Activated naive CD8-positive, alpha-beta T cell treated with anti-CD3 and anti-CD28 coated beads for 36 hours (primary cell): Measurements from ENCODE around the gene PRKCA. TPM values are rescaled to one million over a fixed set of nuclear protein-coding genes. Genes with fewer than 3 reads are reported as not detected.
"Not testable (repeated sequence)": the region's sequence is repeated elsewhere in the genome, so short reads cannot be mapped to it uniquely, and the experiment has no call there.

Source experiments
- DNase-seq: peaks from one replicate; pipeline ENCODE4 v3.0.0; 2021
- H3K27ac Mint-ChIP-seq: one replicate; pipeline ENCODE4 v1.8.0; 2022; ENCODE audit warnings: mild to moderate bottlenecking, moderate library complexity, mixed read lengths
- H3K27me3 Mint-ChIP-seq: one replicate; pipeline ENCODE4 v1.8.0; 2022; ENCODE audit warnings: mild to moderate bottlenecking, mixed read lengths
- H3K36me3 Mint-ChIP-seq: one replicate; pipeline ENCODE4 v1.8.0; 2021; ENCODE audit warnings: mild to moderate bottlenecking, mixed read lengths
- H3K4me1 Mint-ChIP-seq: one replicate; pipeline ENCODE4 v1.8.0; 2021; ENCODE audit warnings: mixed read lengths
- H3K4me3 Mint-ChIP-seq: one replicate; pipeline ENCODE4 v1.8.0; 2022; ENCODE audit warnings: mild to moderate bottlenecking, moderate library complexity, mixed read lengths
- H3K9me3 Mint-ChIP-seq: one replicate; pipeline ENCODE4 v1.8.0; 2022; ENCODE audit warnings: mixed read lengths
- total RNA-seq, 2 experiments: library from RNA; stranded (reverse); gene quantifications; one replicate each; pipeline ENCODE4 v1.2.3, GENCODE V29; 2021

Gene PRKCA
- total RNA-seq, 2 experiments from 2014 or later: 63.5 to 65.8 TPM

DNA sequence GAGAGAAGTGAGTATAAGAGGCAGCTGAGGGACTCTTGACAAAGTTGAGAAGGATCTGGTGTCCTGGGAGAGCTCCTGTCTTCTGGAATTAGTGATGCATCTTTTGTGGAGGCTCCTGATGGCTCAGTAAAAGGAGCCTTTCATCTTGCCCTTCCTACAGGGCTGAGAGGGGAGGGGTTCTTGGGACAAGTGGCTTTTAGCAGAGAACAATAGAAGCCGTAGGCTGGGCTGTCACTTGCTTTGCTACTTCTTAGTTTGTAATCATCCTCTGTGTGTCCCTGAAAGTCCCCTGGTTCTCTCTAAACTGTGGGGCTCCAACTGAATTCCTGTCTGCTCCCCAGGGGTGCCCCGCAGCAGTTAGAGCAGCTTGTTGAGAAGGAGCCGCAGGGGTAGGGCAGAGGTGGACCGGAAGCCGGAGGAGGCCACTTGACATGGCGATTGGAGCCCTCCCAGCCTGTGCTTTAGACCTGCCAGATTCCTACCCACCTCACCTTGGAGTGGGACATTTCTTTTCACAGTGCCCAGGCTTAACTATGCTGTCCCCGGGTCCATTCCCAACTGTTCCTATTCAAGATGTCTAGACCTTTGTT, 85.1 kb downstream of the PRKCA start:
- Mint-ChIP-seq H3K4me1 (peaks cover 55% of the 10 kb centered on the region), H3K4me3 (no peak overlapping the region), H3K36me3 (peaks cover 55% of the 10 kb centered on the region), H3K9me3 (peaks cover 3% of the 10 kb centered on the region), H3K27me3 (no peaks in the 10 kb centered on the region), H3K27ac (no peak overlapping the region)
- no peak for DNase-seq

DNA sequence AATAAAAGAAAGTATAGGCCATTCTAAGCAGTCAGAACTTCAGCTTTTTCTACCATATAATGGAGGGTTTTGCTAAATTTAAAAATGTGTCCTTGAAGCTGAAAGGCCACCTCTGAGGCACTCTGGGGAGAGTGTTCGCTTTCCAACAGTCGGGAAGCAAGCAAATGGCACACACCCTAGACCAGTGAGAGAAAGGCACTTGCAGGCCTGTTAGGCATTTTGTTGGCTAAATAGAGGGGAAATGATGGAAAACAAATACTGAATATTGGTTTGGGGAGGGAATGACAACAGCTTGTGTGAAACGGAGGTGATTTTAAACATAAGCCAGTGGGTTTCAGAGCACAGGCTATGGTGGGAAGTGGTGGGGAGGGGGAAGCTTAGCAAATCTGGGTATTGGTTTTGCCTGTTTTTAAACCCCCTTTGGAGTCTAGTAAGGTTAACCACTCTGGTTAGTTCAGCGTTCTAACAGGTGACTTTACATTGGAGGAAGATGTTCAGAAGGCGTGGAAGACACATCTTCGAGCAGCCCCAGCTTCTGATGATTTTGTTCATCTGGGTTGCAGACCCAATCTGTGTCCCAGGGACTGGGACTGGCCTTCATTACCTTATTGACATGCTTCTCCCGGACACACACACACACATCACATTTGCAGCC, 90.5 kb downstream of the PRKCA start:
- H3K4me3 Mint-ChIP-seq: peak overlapping the region; percentile 61
- peaks cover 12% of the 10 kb centered on the region for H3K9me3 Mint-ChIP-seq
- peaks cover 58% of the 10 kb centered on the region for H3K36me3 Mint-ChIP-seq
- no peaks in the 10 kb centered on the region for H3K27me3 Mint-ChIP-seq
- peak overlapping the region; percentile 83 for H3K27ac Mint-ChIP-seq
- H3K4me1 Mint-ChIP-seq: peaks cover 60% of the 10 kb centered on the region
- no peak for DNase-seq

DNA sequence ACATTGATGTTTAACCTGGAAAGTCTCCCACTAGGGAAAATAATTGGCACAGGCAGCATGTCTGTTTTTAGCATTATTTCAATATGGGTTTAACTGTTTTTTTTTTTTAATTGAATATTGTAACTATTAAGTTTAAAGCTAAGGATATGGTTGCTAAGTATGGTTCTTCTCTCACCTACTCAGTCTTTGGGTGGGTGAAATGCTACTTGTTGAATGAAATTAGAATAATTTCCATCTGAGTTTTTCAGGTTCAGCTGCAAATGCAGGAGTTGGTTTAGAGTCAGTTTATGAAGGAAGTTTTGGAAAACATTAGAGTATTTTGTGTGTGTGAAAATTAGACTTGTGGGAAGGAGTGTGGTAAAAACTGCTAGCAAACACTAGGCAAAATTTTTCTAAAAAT, 93.5 kb downstream of the PRKCA start:
- Mint-ChIP-seq H3K4me3 (no peak overlapping the region), H3K9me3 (peaks cover 17% of the 10 kb centered on the region), H3K36me3 (peaks cover 49% of the 10 kb centered on the region), H3K4me1 (peaks cover 70% of the 10 kb centered on the region), H3K27me3 (no peaks in the 10 kb centered on the region), H3K27ac (peak overlapping the region; percentile 70)
- DNase-seq: no peak

DNA sequence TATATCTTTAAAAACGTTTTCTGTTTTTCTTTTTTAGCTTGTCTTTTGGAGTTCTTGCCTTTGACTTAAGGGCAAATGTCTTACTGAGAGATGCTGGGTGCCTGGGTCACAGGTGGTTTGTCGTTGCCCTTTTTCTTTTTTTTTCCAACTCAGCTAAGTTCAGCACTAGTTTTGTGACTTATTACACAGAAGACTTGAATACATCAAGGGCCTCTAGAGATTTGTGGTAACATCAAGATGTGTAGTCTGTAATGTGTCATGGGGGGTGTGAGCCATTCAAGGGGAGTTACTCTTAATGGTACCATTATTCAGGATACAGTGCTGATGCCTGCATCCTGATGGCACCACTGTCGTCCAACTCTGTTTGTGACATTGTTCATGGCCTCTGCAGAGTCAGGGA, 95.1 kb downstream of the PRKCA start:
- no peaks in the 10 kb centered on the region for H3K27me3 Mint-ChIP-seq
- H3K36me3 Mint-ChIP-seq: peaks cover 59% of the 10 kb centered on the region
- peaks cover 26% of the 10 kb centered on the region for H3K9me3 Mint-ChIP-seq
- H3K4me3 Mint-ChIP-seq: no peak overlapping the region
- H3K4me1 Mint-ChIP-seq: peaks cover 71% of the 10 kb centered on the region
- peak overlapping the region; percentile 38 for H3K27ac Mint-ChIP-seq
- no peak for DNase-seq

DNA sequence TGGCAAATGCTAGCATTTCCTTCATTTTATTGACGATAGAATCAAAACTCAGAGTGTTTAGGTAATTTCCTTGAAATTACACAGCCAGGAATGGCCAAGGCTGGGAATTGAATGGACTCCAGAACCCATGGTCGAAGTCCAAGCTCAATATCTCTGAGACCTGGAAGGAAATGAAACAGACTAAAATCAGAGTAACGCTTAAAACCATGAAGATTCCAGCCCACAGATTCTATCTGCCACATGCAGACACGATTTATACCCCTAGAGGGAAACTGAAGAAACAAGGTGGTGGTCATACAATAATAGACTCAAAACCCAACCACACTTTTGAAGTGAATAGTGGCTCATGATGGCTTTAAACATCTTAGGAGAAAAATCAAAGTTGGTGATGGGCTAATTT, 95.6 kb downstream of the PRKCA start:
- Mint-ChIP-seq H3K36me3 (peaks cover 55% of the 10 kb centered on the region), H3K9me3 (peaks cover 26% of the 10 kb centered on the region), H3K27ac (peak overlapping the region; percentile 71), H3K4me3 (peak overlapping the region; percentile 22), H3K27me3 (no peaks in the 10 kb centered on the region), H3K4me1 (peaks cover 71% of the 10 kb centered on the region)
- no peak for DNase-seq

DNA sequence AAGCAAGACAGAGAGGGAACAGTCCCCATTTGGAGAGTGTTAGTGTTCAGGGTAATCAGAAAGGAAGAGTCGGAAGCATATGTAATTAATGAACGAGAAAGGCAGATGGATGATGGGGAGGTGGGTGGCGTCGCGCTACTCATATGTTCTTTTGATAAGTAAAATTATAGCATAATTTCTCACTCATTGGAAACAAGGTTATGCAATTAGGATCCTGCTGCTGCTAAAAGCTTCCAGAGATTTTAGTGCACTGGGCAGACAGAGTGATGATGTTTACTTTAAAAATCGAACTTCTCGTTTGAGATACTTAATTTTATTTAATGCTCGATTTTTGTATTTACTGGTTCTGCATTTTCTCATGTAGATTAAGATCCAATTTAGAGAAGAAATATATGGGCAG, 96.2 kb downstream of the PRKCA start:
- H3K9me3 Mint-ChIP-seq: peaks cover 26% of the 10 kb centered on the region
- no peaks in the 10 kb centered on the region for H3K27me3 Mint-ChIP-seq
- H3K4me3 Mint-ChIP-seq: peak overlapping the region; percentile 22
- H3K36me3 Mint-ChIP-seq: peaks cover 50% of the 10 kb centered on the region
- H3K27ac Mint-ChIP-seq: peak overlapping the region; percentile 71
- DNase-seq: no peak
- H3K4me1 Mint-ChIP-seq: peaks cover 73% of the 10 kb centered on the region

DNA sequence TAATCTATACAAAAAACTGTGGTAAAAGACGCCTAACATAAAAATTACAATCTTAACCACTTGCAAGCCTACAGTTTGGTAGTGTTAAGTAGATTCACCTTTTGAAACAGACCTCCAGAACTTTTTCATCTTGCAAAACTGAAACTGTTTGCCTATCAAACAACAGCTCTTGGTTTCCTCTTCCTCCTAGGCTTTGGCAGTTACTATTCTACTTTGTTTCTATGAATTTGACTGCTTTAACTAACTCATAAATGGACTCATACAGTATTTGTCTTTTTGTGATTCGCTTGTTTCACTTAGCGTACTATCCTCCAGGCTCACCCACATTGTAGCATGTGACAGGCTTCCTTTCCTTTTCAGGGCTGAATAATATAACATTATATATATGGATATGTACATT, 97.0 kb downstream of the PRKCA start:
- DNase-seq: no peak
- no peaks in the 10 kb centered on the region for H3K27me3 Mint-ChIP-seq
- H3K4me3 Mint-ChIP-seq: peak overlapping the region; percentile 24
- H3K36me3 Mint-ChIP-seq: peaks cover 41% of the 10 kb centered on the region
- peaks cover 23% of the 10 kb centered on the region for H3K9me3 Mint-ChIP-seq
- H3K4me1 Mint-ChIP-seq: peaks cover 80% of the 10 kb centered on the region
- peak overlapping the region; percentile 71 for H3K27ac Mint-ChIP-seq

DNA sequence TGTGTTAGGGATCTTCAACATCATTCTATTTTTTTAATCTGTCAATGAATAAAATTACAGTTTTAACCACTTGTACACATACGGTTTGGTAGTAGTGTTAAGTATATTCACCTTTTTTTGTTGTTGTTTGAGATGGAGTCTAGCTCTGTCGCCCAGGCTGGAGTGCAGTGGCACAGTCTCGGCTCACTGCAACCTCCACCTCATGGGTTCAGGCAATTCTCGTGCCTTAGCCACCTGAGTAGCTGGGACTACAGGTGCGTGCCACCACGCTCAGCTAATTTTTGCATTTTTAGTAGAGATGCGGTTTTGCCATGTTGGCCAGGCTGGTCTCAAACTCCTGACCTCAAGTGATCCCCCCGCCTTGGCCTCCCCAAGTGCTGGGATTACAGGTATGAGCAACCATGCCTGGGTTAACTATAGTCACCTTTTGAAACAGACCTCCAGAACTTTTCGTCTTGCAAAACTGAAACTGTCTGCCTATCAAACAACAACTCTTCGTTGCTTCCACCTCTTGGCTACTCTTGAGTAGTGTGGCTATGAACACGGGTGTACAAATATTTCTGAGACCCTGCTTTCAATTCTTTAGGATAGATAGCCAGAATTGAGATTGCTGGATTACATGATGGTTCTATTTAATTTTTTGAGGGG, 97.8 kb downstream of the PRKCA start:
- DNase-seq, H3K27me3 Mint-ChIP-seq, H3K4me3 Mint-ChIP-seq: not testable (repeated sequence)
- Mint-ChIP-seq H3K36me3 (peaks cover 35% of the 10 kb centered on the region), H3K27ac (peak overlapping the region; percentile 80), H3K4me1 (peaks cover 80% of the 10 kb centered on the region), H3K9me3 (peaks cover 17% of the 10 kb centered on the region)

DNA sequence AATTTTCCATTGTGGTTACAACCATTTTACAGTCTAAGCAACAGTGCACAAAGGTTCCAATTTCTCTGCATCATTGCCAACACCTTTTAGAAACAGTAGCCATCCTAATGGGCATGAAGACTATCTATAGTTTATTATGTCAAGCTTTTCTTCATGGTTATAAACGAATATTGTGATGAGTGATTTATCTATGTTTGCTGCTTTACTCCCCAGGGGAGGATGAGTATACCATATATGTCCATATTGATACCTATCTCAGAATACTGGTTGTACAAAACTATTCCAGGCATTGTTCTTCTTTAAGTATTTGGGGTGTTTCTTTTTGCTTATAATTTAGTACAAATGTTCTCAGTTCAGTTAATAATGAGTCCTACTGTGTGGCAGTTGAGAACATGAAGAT, 98.3 kb downstream of the PRKCA start:
- peaks cover 36% of the 10 kb centered on the region for H3K36me3 Mint-ChIP-seq
- DNase-seq: no peak
- no peaks in the 10 kb centered on the region for H3K27me3 Mint-ChIP-seq
- H3K9me3 Mint-ChIP-seq: peaks cover 17% of the 10 kb centered on the region
- no peak overlapping the region for H3K4me3 Mint-ChIP-seq
- peak overlapping the region; percentile 80 for H3K27ac Mint-ChIP-seq
- peaks cover 81% of the 10 kb centered on the region for H3K4me1 Mint-ChIP-seq

DNA sequence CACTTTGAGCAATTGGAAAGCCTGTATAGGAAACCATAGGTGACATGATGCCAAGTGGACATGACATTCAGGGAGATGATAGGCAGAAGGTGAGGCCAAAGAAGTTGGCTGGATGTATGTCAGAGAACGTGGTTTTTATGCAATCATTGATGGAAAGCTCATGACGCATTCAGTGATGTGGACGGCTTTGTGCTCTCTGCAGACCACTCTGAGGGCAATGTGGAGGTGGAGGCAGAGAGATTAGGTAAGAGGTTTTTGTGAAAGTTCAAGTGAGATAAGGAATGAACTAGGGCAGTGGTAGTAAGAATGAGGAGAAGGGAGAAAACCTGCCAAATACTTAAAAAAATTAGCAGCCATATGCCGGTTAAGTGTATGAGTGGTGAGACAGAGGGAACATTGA, 99.0 kb downstream of the PRKCA start:
- H3K4me3 Mint-ChIP-seq: no peak overlapping the region
- H3K9me3 Mint-ChIP-seq: peaks cover 17% of the 10 kb centered on the region
- no peak for DNase-seq
- H3K27me3 Mint-ChIP-seq: no peaks in the 10 kb centered on the region
- peaks cover 84% of the 10 kb centered on the region for H3K4me1 Mint-ChIP-seq
- H3K27ac Mint-ChIP-seq: peak overlapping the region; percentile 80
- H3K36me3 Mint-ChIP-seq: peaks cover 39% of the 10 kb centered on the region

DNA sequence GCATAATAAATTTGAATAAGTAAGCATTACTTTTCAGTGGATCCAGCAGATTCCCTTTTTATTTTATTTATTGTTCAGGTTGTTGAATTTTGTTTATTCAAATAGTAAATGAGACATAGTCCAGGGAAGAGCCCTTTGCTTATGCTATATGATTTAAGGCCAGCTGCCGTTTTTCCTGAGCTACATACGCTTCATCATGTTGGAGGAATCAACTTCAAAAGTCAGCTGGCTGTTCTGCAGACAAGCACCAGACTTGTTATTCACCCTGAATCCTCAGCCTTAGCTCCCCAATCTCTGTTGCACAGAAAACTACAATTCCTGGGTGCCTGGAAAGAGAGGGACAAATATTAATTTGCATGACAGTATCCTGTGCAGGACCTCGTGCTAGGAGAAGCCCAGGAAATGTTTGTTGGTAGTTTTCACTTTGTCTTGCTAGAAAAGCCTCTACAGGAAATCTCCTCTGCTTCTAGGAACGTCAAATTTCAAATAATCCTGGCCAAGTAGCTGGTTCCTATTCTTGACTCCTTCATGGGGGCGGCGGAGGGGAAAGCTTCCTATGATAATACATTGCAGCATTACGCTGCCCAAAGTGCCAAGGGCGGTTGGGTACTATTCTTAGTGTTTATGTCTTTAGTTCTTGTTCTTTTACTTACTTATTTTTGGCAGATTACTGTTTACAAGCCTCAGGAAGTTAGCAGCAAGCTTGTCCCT, 101.6 kb downstream of the PRKCA start:
- H3K4me1 Mint-ChIP-seq: peaks cover 83% of the 10 kb centered on the region
- H3K27ac Mint-ChIP-seq: peak overlapping the region; percentile 32
- H3K4me3 Mint-ChIP-seq: peak overlapping the region; percentile 0

DNA sequence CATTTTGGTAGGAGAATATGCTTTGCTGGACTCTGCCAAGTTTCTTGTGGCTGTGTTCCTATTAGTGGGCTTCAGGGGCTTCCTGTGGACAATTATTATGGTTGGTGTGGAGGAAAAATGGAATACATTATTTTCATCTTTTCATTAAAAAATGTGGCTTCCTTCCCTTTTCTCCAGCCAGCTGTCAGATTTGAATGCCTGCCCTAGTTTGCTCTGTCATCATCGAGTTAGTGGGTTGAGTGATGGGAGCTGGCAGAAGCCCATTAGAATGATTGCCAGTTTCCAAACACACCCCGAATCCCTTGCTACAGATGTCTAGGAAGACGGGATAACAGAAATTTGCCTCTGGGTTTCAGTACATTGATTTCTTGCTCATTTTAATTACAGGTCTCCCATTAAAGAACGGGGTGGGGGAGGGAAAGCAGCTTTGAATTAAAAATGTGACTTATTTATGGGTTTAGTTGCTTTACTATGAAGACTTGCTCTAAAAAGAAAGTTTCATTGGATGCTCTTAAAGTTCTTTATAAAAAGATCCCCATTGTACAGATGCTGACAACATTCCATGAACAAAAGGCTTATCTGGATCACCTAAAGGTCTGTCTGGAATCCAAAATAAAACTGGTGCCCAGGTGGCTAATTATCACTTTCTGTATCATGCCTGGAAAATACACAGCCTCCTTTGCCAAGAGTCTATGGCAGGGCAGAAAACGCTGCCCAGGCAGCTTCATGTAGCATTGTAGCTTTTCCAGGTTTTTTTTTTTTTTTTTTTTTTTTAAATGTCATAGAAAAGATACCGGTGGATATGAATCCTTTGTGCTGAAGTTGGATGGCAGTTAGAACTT, 103.6 kb downstream of the PRKCA start:
- peak overlapping the region; percentile 92 for H3K27ac Mint-ChIP-seq
- no peak for DNase-seq
- no peak overlapping the region for H3K4me3 Mint-ChIP-seq
- H3K36me3 Mint-ChIP-seq: peaks cover 30% of the 10 kb centered on the region
- peaks cover 80% of the 10 kb centered on the region for H3K4me1 Mint-ChIP-seq
- peaks cover 8% of the 10 kb centered on the region for H3K9me3 Mint-ChIP-seq
- no peaks in the 10 kb centered on the region for H3K27me3 Mint-ChIP-seq

More for the DNA sequence above, 101.6 kb downstream of the PRKCA start:
- Mint-ChIP-seq H3K27me3 (no peaks in the 10 kb centered on the region), H3K9me3 (peaks cover 12% of the 10 kb centered on the region), H3K36me3 (peaks cover 38% of the 10 kb centered on the region)
- DNase-seq: no peak

DNA sequence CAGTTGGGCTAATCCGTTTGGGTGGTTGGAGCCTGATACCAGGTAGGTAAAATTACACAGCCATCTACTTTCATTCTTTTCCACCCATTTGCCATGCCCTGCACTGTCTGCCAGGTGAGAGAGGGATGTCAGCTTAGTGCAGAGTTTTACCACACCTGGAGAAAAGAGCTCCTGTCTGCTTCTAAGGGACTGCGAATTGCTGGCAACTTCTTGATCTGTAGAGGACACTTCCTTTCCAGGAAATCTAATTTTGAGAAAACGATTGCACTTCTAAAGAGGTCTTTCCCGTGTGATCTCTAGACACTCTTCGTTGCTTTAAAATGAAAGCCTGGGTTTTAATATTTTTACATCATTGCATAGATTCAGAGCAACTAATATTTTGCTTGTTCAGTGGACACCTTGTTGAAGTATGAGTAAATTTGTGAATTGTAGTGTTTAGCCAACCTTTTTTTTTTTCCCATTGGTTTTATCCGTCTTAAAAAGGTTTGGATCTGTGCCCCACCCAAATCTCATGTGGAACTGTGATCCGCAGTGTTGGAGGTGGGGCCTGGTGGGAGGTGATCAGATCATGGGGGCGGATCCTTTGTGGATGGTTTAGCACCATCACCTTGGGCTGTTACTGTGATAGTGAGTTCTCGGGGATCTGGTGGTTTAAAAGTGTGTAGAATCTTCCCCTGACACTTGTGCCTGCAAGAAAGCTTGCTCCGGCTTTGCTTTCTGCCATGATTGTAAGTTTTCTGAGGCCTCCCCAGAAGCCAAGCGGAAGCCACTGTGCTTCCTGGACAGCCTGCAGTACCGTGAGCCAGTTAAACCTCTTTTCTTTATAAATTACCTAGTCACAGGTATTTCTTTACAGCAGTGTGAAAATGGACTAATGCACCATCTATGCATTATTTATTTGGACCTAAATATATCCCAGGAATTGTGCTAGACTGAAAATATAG, 104.6 kb downstream of the PRKCA start:
- Mint-ChIP-seq H3K9me3 (peaks cover 2% of the 10 kb centered on the region), H3K4me3 (peak overlapping the region; percentile 75), H3K27me3 (no peaks in the 10 kb centered on the region), H3K4me1 (peaks cover 75% of the 10 kb centered on the region), H3K27ac (peak overlapping the region; percentile 92), H3K36me3 (peaks cover 21% of the 10 kb centered on the region)
- DNase-seq: peak; percentile 19

DNA sequence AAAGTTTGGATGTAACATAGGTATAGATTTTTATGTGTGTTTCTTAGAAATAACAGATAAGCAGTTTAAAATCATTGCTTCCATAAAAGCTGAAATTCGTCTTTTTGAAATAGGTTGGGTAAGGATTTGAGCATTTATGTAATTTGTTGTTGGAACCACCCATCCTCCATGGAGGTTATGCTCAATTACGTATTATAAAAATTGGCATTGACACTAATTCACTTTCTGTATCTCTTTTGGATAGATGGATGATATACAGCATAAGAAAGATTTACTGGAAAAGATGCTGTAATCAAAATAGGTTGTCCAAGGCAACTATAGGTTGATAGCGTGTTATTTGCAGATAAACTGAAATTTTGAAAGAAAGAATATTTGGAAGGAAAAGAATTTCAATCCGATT, 105.5 kb downstream of the PRKCA start:
- no peak overlapping the region for H3K27ac Mint-ChIP-seq
- H3K4me1 Mint-ChIP-seq: peaks cover 72% of the 10 kb centered on the region
- H3K4me3 Mint-ChIP-seq: no peak overlapping the region
- H3K9me3 Mint-ChIP-seq: no peaks in the 10 kb centered on the region
- peaks cover 21% of the 10 kb centered on the region for H3K36me3 Mint-ChIP-seq
- no peaks in the 10 kb centered on the region for H3K27me3 Mint-ChIP-seq
- no peak for DNase-seq
